ENCODE measurements around the gene ISCA2. TPM values are rescaled to one million over a fixed set of nuclear protein-coding genes. Genes with fewer than 3 reads are reported as not detected.

The ISCA2 gene
- total and polyA plus RNA-seq, 5 donors from 2014 or later, result 19.9 to 114 (median 89.6) TPM

DNA sequence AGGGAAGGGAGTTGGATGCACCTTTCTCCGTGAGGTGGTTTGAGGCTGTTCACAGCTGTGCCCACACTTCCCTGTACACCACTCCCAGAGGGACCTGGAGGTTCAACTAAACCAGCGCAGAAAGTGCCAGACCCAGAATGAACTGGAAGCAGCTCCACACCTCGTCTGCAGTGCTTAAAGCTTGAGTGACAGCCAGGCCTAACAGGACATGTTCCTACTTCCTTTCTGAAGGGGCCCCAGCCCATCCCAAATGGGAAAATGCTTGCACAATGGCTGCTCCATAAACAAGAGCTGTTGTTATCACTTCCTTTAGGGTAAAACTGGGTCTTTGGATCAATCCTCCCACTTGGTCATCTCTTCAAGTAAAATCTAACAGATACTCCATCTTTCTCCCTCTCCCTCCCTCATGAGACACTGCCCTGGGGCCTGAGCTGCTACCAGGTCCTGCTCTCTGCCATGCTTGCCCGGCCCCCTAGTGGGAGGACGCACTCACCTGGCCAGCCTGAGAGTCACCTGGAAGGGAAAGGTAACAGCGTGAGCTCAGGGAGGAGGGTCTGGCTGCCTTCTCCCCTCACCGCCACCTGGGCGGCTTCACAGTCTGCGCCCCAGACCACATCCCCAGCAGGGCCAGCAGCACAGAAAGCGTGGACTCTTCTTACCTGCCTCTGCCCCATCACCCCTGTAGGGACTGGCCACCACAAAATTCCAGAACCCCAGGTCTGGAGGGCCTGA lies 33.5 kb downstream of the ISCA2 start:
- Histone ChIP-seq H3K4me3 (ENCODE audit: low read depth, low read length) (no peak overlapping the region), H3K27me3 (ENCODE audit: control insufficient read depth, insufficient read depth, low read length) (no peaks in the 10 kb centered on the region), H3K36me3 (ENCODE audit: control insufficient read depth, insufficient read depth, low read length) (no peaks in the 10 kb centered on the region), H3K4me1 (ENCODE audit: control insufficient read depth, insufficient read depth, low read length, poor library complexity, severe bottlenecking) (no peaks in the 10 kb centered on the region), H3K27ac (ENCODE audit: insufficient read depth, low read length, poor library complexity, severe bottlenecking) (no peak overlapping the region), H3K9me3 (ENCODE audit: control insufficient read depth in 2 of 2, low read length in 2 of 2) (no peaks in the 10 kb centered on the region)
- Mint-ChIP-seq H3K27ac (no peak overlapping the region), H3K4me3 (no peak overlapping the region), H3K4me1 (no peaks in the 10 kb centered on the region), H3K9me3 (peaks cover 0 to 3% (median 0%) of the 10 kb centered on the region in 7 donors), H3K36me3 (no peaks in the 10 kb centered on the region), H3K27me3 (peaks cover 16% of the 10 kb centered on the region)
- ATAC-seq (ENCODE audit: low read depth in 2 of 2) (no peak), DNase-seq (no peak)

GRCh38 chr14:74527736-74528280 lies 34.2 kb downstream of the ISCA2 start:
- no peak overlapping the region for H3K4me3 ChIP-seq (ENCODE audit: low read depth, low read length)
- H3K4me3 Mint-ChIP-seq, result no peak overlapping the region
- no peak for ATAC-seq (ENCODE audit: low read depth in 2 of 2)
- no peaks in the 10 kb centered on the region for H3K36me3 Mint-ChIP-seq
- no peaks in the 10 kb centered on the region for H3K27me3 ChIP-seq (ENCODE audit: control insufficient read depth, insufficient read depth, low read length)
- no peaks in the 10 kb centered on the region for H3K9me3 ChIP-seq (ENCODE audit: control insufficient read depth in 2 of 2, low read length in 2 of 2)
- peaks cover 0 to 3% (median 0%) of the 10 kb centered on the region in 7 donors for H3K9me3 Mint-ChIP-seq
- no peak overlapping the region for H3K27ac ChIP-seq (ENCODE audit: insufficient read depth, low read length, poor library complexity, severe bottlenecking)
- H3K36me3 ChIP-seq (ENCODE audit: control insufficient read depth, insufficient read depth, low read length), result no peaks in the 10 kb centered on the region
- DNase-seq, result no peak
- H3K27me3 Mint-ChIP-seq, result peaks cover 16% of the 10 kb centered on the region
- H3K4me1 Mint-ChIP-seq, result no peaks in the 10 kb centered on the region
- H3K4me1 ChIP-seq (ENCODE audit: control insufficient read depth, insufficient read depth, low read length, poor library complexity, severe bottlenecking), result no peaks in the 10 kb centered on the region
- peak overlapping the region in 1 of 3 donors; percentile 60 for H3K27ac Mint-ChIP-seq

DNA sequence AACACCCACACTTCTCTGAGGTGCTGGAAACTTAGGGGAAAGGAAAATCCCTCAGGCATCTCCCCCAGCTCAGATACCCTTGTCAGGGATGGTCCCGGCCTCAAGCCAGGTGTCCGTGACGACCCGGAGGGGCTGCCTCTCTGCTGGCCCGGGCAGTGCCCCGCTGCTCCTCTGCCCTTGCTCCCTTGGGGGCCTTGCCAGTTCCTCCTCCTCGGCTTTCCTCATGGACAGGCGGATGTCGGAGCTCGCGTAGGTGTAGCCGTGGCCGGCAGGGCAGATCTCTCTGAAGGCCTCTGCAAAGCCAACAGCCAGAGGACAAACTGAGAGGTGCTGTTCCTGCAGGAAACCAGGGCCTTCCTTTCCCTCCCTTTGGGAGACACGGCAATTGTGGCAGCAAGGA lies 34.8 kb downstream of the ISCA2 start:
- Mint-ChIP-seq H3K4me3 (no peak overlapping the region), H3K27ac (no peak overlapping the region), H3K9me3 (peaks cover 0 to 1% (median 0%) of the 10 kb centered on the region in 7 donors), H3K27me3 (peaks cover 20% of the 10 kb centered on the region), H3K4me1 (peaks cover 0 to 2% (median 0%) of the 10 kb centered on the region in 4 donors), H3K36me3 (no peaks in the 10 kb centered on the region)
- H3K9me3 ChIP-seq (ENCODE audit: control insufficient read depth in 2 of 2, low read length in 2 of 2), result no peaks in the 10 kb centered on the region
- ATAC-seq (ENCODE audit: low read depth in 2 of 2), result no peak
- no peak overlapping the region for H3K27ac ChIP-seq (ENCODE audit: insufficient read depth, low read length, poor library complexity, severe bottlenecking)
- no peak overlapping the region for H3K4me3 ChIP-seq (ENCODE audit: low read depth, low read length)
- no peak for DNase-seq
- H3K4me1 ChIP-seq (ENCODE audit: control insufficient read depth, insufficient read depth, low read length, poor library complexity, severe bottlenecking), result no peaks in the 10 kb centered on the region
- H3K27me3 ChIP-seq (ENCODE audit: control insufficient read depth, insufficient read depth, low read length), result no peaks in the 10 kb centered on the region
- H3K36me3 ChIP-seq (ENCODE audit: control insufficient read depth, insufficient read depth, low read length), result no peaks in the 10 kb centered on the region

DNA sequence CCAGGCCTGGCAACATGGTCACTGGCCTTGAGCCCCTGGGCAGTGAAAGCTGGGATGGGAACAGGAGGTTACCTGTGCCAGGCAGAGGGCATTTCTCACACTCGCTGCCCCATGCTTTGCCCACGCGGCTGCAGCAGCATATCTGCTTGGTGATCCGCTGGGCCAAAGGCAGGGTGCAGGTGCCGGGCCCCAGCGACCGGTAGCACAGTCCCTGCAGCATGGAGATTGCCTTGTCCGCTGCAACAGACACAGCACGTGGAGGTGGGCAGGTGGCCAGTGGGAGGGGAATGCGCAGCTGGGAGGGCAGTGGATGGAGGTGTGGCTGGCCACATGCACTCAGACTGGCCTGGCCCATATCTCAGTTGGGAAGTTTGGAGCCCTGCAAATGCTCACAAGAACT lies 35.3 kb downstream of the ISCA2 start:
- Mint-ChIP-seq H3K27ac (no peak overlapping the region), H3K27me3 (peaks cover 22% of the 10 kb centered on the region), H3K36me3 (no peaks in the 10 kb centered on the region), H3K4me3 (no peak overlapping the region), H3K9me3 (peaks cover 0 to 1% (median 0%) of the 10 kb centered on the region in 7 donors), H3K4me1 (peaks cover 0 to 2% (median 1%) of the 10 kb centered on the region in 4 donors)
- H3K27me3 ChIP-seq (ENCODE audit: control insufficient read depth, insufficient read depth, low read length), result no peaks in the 10 kb centered on the region
- H3K4me3 ChIP-seq (ENCODE audit: low read depth, low read length), result no peak overlapping the region
- no peaks in the 10 kb centered on the region for H3K9me3 ChIP-seq (ENCODE audit: control insufficient read depth in 2 of 2, low read length in 2 of 2)
- no peaks in the 10 kb centered on the region for H3K36me3 ChIP-seq (ENCODE audit: control insufficient read depth, insufficient read depth, low read length)
- ATAC-seq (ENCODE audit: low read depth in 2 of 2) (no peak), DNase-seq (no peak)
- H3K4me1 ChIP-seq (ENCODE audit: control insufficient read depth, insufficient read depth, low read length, poor library complexity, severe bottlenecking), result no peaks in the 10 kb centered on the region
- H3K27ac ChIP-seq (ENCODE audit: insufficient read depth, low read length, poor library complexity, severe bottlenecking), result no peak overlapping the region

- no peaks in the 10 kb centered on the region for H3K9me3 ChIP-seq (ENCODE audit: control insufficient read depth in 2 of 2, low read length in 2 of 2)
- H3K4me1 ChIP-seq (ENCODE audit: control insufficient read depth, insufficient read depth, low read length, poor library complexity, severe bottlenecking), result no peaks in the 10 kb centered on the region
- no peaks in the 10 kb centered on the region for H3K36me3 Mint-ChIP-seq
- no peak overlapping the region for H3K27ac ChIP-seq (ENCODE audit: insufficient read depth, low read length, poor library complexity, severe bottlenecking)
- H3K4me1 Mint-ChIP-seq, result peaks cover 0 to 2% (median 1%) of the 10 kb centered on the region in 4 donors
- ATAC-seq (ENCODE audit: low read depth in 2 of 2) (no peak), DNase-seq (no peak)
- no peak overlapping the region for H3K4me3 Mint-ChIP-seq
- H3K27ac Mint-ChIP-seq, result no peak overlapping the region
- no peak overlapping the region for H3K4me3 ChIP-seq (ENCODE audit: low read depth, low read length)
- peaks cover 0 to 1% (median 0%) of the 10 kb centered on the region in 7 donors for H3K9me3 Mint-ChIP-seq
- no peaks in the 10 kb centered on the region for H3K36me3 ChIP-seq (ENCODE audit: control insufficient read depth, insufficient read depth, low read length)
- peaks cover 14% of the 10 kb centered on the region for H3K27me3 Mint-ChIP-seq
- H3K27me3 ChIP-seq (ENCODE audit: control insufficient read depth, insufficient read depth, low read length), result no peaks in the 10 kb centered on the region
These were observed 37.4 kb downstream of the ISCA2 start for GRCh38 chr14:74531006-74531405.

DNA sequence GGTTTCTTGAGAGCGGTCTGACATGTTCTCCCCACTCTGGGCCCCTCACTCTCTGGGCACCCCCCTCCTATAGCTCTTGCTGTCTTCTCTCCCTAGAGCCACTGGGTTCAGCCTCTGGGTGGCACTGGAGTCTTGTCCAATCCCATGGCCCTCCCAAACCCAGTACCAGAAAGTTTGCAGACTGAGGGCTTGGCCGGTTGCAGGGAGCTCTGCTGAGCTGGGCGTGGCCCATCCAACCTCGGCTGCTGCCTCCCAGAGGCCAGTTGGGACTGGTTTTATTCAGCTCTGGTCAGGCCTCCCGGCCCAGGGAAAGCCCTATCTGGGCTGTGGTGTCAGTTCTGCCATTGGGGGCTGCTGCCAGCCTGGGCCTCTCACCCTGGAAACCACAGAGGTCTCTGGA lies 37.9 kb downstream of the ISCA2 start:
- no peaks in the 10 kb centered on the region for H3K36me3 Mint-ChIP-seq
- Histone ChIP-seq H3K9me3 (ENCODE audit: control insufficient read depth in 2 of 2, low read length in 2 of 2) (no peaks in the 10 kb centered on the region), H3K4me3 (ENCODE audit: low read depth, low read length) (no peak overlapping the region), H3K27me3 (ENCODE audit: control insufficient read depth, insufficient read depth, low read length) (no peaks in the 10 kb centered on the region), H3K36me3 (ENCODE audit: control insufficient read depth, insufficient read depth, low read length) (no peaks in the 10 kb centered on the region), H3K27ac (ENCODE audit: insufficient read depth, low read length, poor library complexity, severe bottlenecking) (no peak overlapping the region), H3K4me1 (ENCODE audit: control insufficient read depth, insufficient read depth, low read length, poor library complexity, severe bottlenecking) (no peaks in the 10 kb centered on the region)
- H3K27ac Mint-ChIP-seq, result no peak overlapping the region
- peaks cover 0 to 1% (median 0%) of the 10 kb centered on the region in 7 donors for H3K9me3 Mint-ChIP-seq
- H3K4me1 Mint-ChIP-seq, result peaks cover 0 to 2% (median 1%) of the 10 kb centered on the region in 4 donors
- peaks cover 10% of the 10 kb centered on the region for H3K27me3 Mint-ChIP-seq
- no peak overlapping the region for H3K4me3 Mint-ChIP-seq
- DNase-seq, result no peak
- ATAC-seq (ENCODE audit: low read depth in 2 of 2), result no peak

DNA sequence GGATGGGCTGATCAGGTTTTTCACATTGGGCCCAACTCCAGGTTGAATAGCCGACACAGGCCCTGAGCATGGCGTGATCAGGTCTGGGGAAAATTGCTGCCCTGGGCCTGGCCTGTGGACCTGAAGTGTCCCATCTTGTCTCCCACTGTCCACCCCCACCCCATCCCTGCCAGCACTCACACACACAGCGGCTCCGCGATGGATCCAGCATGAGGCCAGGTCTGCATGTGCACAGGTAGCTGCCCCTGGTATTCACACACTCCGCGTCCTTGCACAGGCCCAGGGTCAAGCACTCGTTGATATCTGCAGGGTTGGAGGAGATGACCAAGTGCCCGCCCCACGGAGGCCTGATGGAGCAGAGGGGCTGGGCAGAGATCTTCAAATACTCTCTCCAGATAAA lies 38.7 kb downstream of the ISCA2 start:
- Histone ChIP-seq H3K27me3 (ENCODE audit: control insufficient read depth, insufficient read depth, low read length) (no peaks in the 10 kb centered on the region), H3K36me3 (ENCODE audit: control insufficient read depth, insufficient read depth, low read length) (no peaks in the 10 kb centered on the region), H3K4me1 (ENCODE audit: control insufficient read depth, insufficient read depth, low read length, poor library complexity, severe bottlenecking) (no peaks in the 10 kb centered on the region), H3K27ac (ENCODE audit: insufficient read depth, low read length, poor library complexity, severe bottlenecking) (no peak overlapping the region), H3K9me3 (ENCODE audit: control insufficient read depth in 2 of 2, low read length in 2 of 2) (no peaks in the 10 kb centered on the region), H3K4me3 (ENCODE audit: low read depth, low read length) (no peak overlapping the region)
- no peak overlapping the region for H3K4me3 Mint-ChIP-seq
- no peaks in the 10 kb centered on the region for H3K36me3 Mint-ChIP-seq
- peaks cover 7% of the 10 kb centered on the region for H3K27me3 Mint-ChIP-seq
- ATAC-seq (ENCODE audit: low read depth in 2 of 2) (no peak), DNase-seq (no peak)
- peaks cover 0 to 1% (median 0%) of the 10 kb centered on the region in 7 donors for H3K9me3 Mint-ChIP-seq
- H3K4me1 Mint-ChIP-seq, result peaks cover 0 to 2% (median 1%) of the 10 kb centered on the region in 4 donors
- H3K27ac Mint-ChIP-seq, result no peak overlapping the region

GRCh38 chr14:74533576-74533975 lies 40.0 kb downstream of the ISCA2 start:
- Histone ChIP-seq H3K27me3 (ENCODE audit: control insufficient read depth, insufficient read depth, low read length) (no peaks in the 10 kb centered on the region), H3K4me3 (ENCODE audit: low read depth, low read length) (no peak overlapping the region), H3K9me3 (ENCODE audit: control insufficient read depth in 2 of 2, low read length in 2 of 2) (no peaks in the 10 kb centered on the region), H3K36me3 (ENCODE audit: control insufficient read depth, insufficient read depth, low read length) (no peaks in the 10 kb centered on the region), H3K4me1 (ENCODE audit: control insufficient read depth, insufficient read depth, low read length, poor library complexity, severe bottlenecking) (no peaks in the 10 kb centered on the region), H3K27ac (ENCODE audit: insufficient read depth, low read length, poor library complexity, severe bottlenecking) (no peak overlapping the region)
- no peaks in the 10 kb centered on the region for H3K36me3 Mint-ChIP-seq
- H3K4me1 Mint-ChIP-seq, result peaks cover 0 to 2% (median 1%) of the 10 kb centered on the region in 4 donors
- DNase-seq, result no peak
- ATAC-seq (ENCODE audit: low read depth in 2 of 2), result no peak
- no peak overlapping the region for H3K27ac Mint-ChIP-seq
- peaks cover 0 to 1% (median 0%) of the 10 kb centered on the region in 7 donors for H3K9me3 Mint-ChIP-seq
- no peak overlapping the region for H3K4me3 Mint-ChIP-seq
- peaks cover 5% of the 10 kb centered on the region for H3K27me3 Mint-ChIP-seq

Data from CD4-positive, CD25-positive, alpha-beta regulatory T cell (primary cell).